Urinary bladder (tissue), 4 donors: ENCODE measurements around the gene CRYBB3. TPM values are rescaled to one million over a fixed set of nuclear protein-coding genes. Genes with fewer than 3 reads are reported as not detected.
"Not testable (repeated sequence)": the region's sequence is repeated elsewhere in the genome, so short reads cannot be mapped to it uniquely, and the experiment has no call there.

ENCODE experiments used
- DNase-seq: peaks from one replicate; pipeline ENCODE4 v3.0.0-alpha.2; 2015; ENCODE audit errors: extremely low spot score
- H3K27ac ChIP-seq: one replicate; pipeline ENCODE4 v1.5.1; 2013; ENCODE audit warnings: low read depth, mild to moderate bottlenecking, moderate library complexity
- H3K36me3 ChIP-seq: one replicate; pipeline ENCODE4 v1.6.1; 2013; ENCODE audit warnings: mild to moderate bottlenecking, moderate library complexity; ENCODE audit not compliant: insufficient read depth
- H3K4me1 ChIP-seq: one replicate; pipeline ENCODE4 v1.6.1; 2013; ENCODE audit warnings: mild to moderate bottlenecking, moderate library complexity; ENCODE audit not compliant: insufficient read depth
- H3K4me3 ChIP-seq: one replicate; pipeline ENCODE4 v1.5.1; 2013; ENCODE audit warnings: low read depth, low read length
- WGBS: extraction: QIAGEN DNeasy Blood & Tissue Kit; methylation state at CpG from one replicate; pipeline ENCODE4 v1.1.7; 2013; 5-methylcytosine and 5-hydroxymethylcytosine counted together
- polyA plus RNA-seq: library from polyadenylated mRNA; stranded (reverse); fragments of 200-250 nt; gene quantifications from one replicate; pipeline ENCODE4 v1.2.3, GENCODE V29; 2013
- total RNA-seq: library from RNA; depleted of rRNA; stranded (reverse); fragments of >200 nt; gene quantifications from one replicate; pipeline ENCODE4 v1.2.3, GENCODE V29; 2014
- donor health status: healthy with polysubstance abuse.
- donor health status: healthy.

CRYBB3 gene
- total and polyA plus RNA-seq, 2 donors, result not detected

GRCh38 chr22:25204547-25204946 is 4.9 kb downstream of the CRYBB3 start:
- not testable (repeated sequence) for H3K36me3 ChIP-seq, H3K4me3 ChIP-seq, H3K4me1 ChIP-seq, DNase-seq, H3K27ac ChIP-seq
- WGBS, result 77% methylated on average over 7 of the region's 7 CpGs

GRCh38 chr22:25205847-25206246 is 6.2 kb downstream of the CRYBB3 start:
- Histone ChIP-seq H3K27ac (no peak overlapping the region), H3K36me3 (no peaks in the 10 kb centered on the region), H3K4me1 (no peaks in the 10 kb centered on the region), H3K4me3 (no peak overlapping the region)
- 93% methylated on average over 1 of the region's 1 CpG for WGBS
- no peak for DNase-seq

- Histone ChIP-seq H3K4me3 (no peak overlapping the region), H3K27ac (no peak overlapping the region), H3K4me1 (no peaks in the 10 kb centered on the region), H3K36me3 (no peaks in the 10 kb centered on the region)
- no peak for DNase-seq
- WGBS, result 89% methylated on average over 21 of the region's 21 CpGs
These were observed 7.3 kb downstream of the CRYBB3 start for GRCh38 chr22:25206998-25207397.

- no peaks in the 10 kb centered on the region for H3K4me1 ChIP-seq
- WGBS, result 46% methylated on average over 2 of the region's 2 CpGs
These were observed 8.0 kb downstream of the CRYBB3 start for GRCh38 chr22:25207553-25208157.

GRCh38 chr22:25208328-25208727 is 8.7 kb downstream of the CRYBB3 start:
- Histone ChIP-seq H3K4me1 (no peaks in the 10 kb centered on the region), H3K27ac (no peak overlapping the region), H3K4me3 (no peak overlapping the region), H3K36me3 (no peaks in the 10 kb centered on the region)
- WGBS, result 90% methylated on average over 2 of the region's 2 CpGs
- DNase-seq, result no peak

More at GRCh38 chr22:25207553-25208157, 8.0 kb downstream of the CRYBB3 start:
- no peak overlapping the region for H3K4me3 ChIP-seq
- DNase-seq, result no peak
- H3K36me3 ChIP-seq, result no peaks in the 10 kb centered on the region
- no peak overlapping the region for H3K27ac ChIP-seq

- no peak overlapping the region for H3K4me3 ChIP-seq
- WGBS, result 72% methylated on average over 17 of the region's 17 CpGs
- no peaks in the 10 kb centered on the region for H3K36me3 ChIP-seq
- no peak for DNase-seq
- no peaks in the 10 kb centered on the region for H3K4me1 ChIP-seq
- no peak overlapping the region for H3K27ac ChIP-seq
These were observed 9.3 kb downstream of the CRYBB3 start for GRCh38 chr22:25208743-25209505.

- no peak overlapping the region for H3K4me3 ChIP-seq
- no peak for DNase-seq
- 79% methylated on average over 3 of the region's 3 CpGs for WGBS
- no peak overlapping the region for H3K27ac ChIP-seq
- no peaks in the 10 kb centered on the region for H3K4me1 ChIP-seq
- H3K36me3 ChIP-seq, result no peaks in the 10 kb centered on the region
These were observed 11.1 kb downstream of the CRYBB3 start for GRCh38 chr22:25210793-25211192.

- Histone ChIP-seq H3K36me3 (no peaks in the 10 kb centered on the region), H3K4me3 (no peak overlapping the region), H3K4me1 (no peaks in the 10 kb centered on the region), H3K27ac (no peak overlapping the region)
- no peak for DNase-seq
- WGBS, result 55% methylated on average over 3 of the region's 3 CpGs
These were observed 12.7 kb downstream of the CRYBB3 start for GRCh38 chr22:25212337-25212736.

GRCh38 chr22:25213221-25213620 is 13.6 kb downstream of the CRYBB3 start:
- H3K4me1 ChIP-seq, result no peaks in the 10 kb centered on the region
- no peak overlapping the region for H3K4me3 ChIP-seq
- H3K27ac ChIP-seq, result no peak overlapping the region
- H3K36me3 ChIP-seq, result no peaks in the 10 kb centered on the region
- WGBS, result 77% methylated on average over 3 of the region's 3 CpGs
- DNase-seq, result no peak

- 81% methylated on average over 2 of the region's 2 CpGs for WGBS
- H3K4me3 ChIP-seq, result no peak overlapping the region
- no peak for DNase-seq
- no peaks in the 10 kb centered on the region for H3K36me3 ChIP-seq
- no peaks in the 10 kb centered on the region for H3K4me1 ChIP-seq
- H3K27ac ChIP-seq, result no peak overlapping the region
These were observed 16.6 kb downstream of the CRYBB3 start for GRCh38 chr22:25216230-25216629.

GRCh38 chr22:25219211-25219689 is 19.6 kb downstream of the CRYBB3 start, which contains the start of gene CRYBB2:
Gene CRYBB2, plus strand, starts transcription at chr22:25219639. Its CDS starts 1,791 bp downstream, at chr22:25221430.
- no peak within 1 kb of the TSS for H3K4me3 ChIP-seq

GRCh38 chr22:25219948-25220442 is 20.3 kb downstream of the CRYBB3 start:
- H3K4me1 ChIP-seq, result no peaks in the 10 kb centered on the region
- WGBS, result 66% methylated on average over 4 of the region's 4 CpGs

More at GRCh38 chr22:25219211-25219689, 19.6 kb downstream of the CRYBB3 start, which contains the start of gene CRYBB2:
- DNase-seq, result no peak
- Histone ChIP-seq H3K36me3 (no peaks in the 10 kb centered on the region), H3K4me1 (no peaks in the 10 kb centered on the region), H3K27ac (no peak within 1 kb of the TSS)
- 85% methylated on average over 19 of the region's 19 CpGs for WGBS

GRCh38 chr22:25221790-25222189 is 22.1 kb downstream of the CRYBB3 start:
- no peak overlapping the region for H3K27ac ChIP-seq
- WGBS, result 81% methylated on average over 8 of the region's 8 CpGs
- no peak overlapping the region for H3K4me3 ChIP-seq
- no peaks in the 10 kb centered on the region for H3K36me3 ChIP-seq
- no peaks in the 10 kb centered on the region for H3K4me1 ChIP-seq
- DNase-seq, result no peak

More at GRCh38 chr22:25219948-25220442, 20.3 kb downstream of the CRYBB3 start:
- no peaks in the 10 kb centered on the region for H3K36me3 ChIP-seq
- no peak for DNase-seq
- H3K4me3 ChIP-seq, result no peak overlapping the region
- no peak overlapping the region for H3K27ac ChIP-seq
